ENCODE results near the gene BMP6. TPM values are rescaled to one million over a fixed set of nuclear protein-coding genes. Genes with fewer than 3 reads are reported as not detected.

Gene BMP6
- total RNA-seq, 1 experiment from 2014 or later = 0.28 TPM

GRCh38 chr6:7787731-7788130 is 61.8 kb downstream of the BMP6 start:
- no peak overlapping the region for H3K4me3 Mint-ChIP-seq
- H2BK15ac ChIP-seq (ENCODE audit: low read depth, low read length) = no peak overlapping the region
- H3K79me2 ChIP-seq (ENCODE audit: insufficient read depth, low read length) = no peaks in the 10 kb centered on the region
- H3K36me3 Mint-ChIP-seq (ENCODE audit: insufficient read depth in 1 of 3, low read depth in 3 of 3) = no peaks in the 10 kb centered on the region
- H3K23ac ChIP-seq (ENCODE audit: insufficient read length, low read depth, low read length) = no peak overlapping the region
- H3K9me3 Mint-ChIP-seq = no peaks in the 10 kb centered on the region
- H3K9ac ChIP-seq (ENCODE audit: extremely low read depth, insufficient read length, low read length) = no peak overlapping the region
- no peak overlapping the region for H3K56ac ChIP-seq (ENCODE audit: insufficient read length, low read depth, low read length)
- H2AK5ac ChIP-seq (ENCODE audit: insufficient read length, low read length) = no peak overlapping the region
- no peak overlapping the region for H3T11ph ChIP-seq (ENCODE audit: low read length)
- no peaks in the 10 kb centered on the region for H3K23me2 ChIP-seq (ENCODE audit: insufficient read length, low read depth, low read length, poor library complexity, severe bottlenecking)
- no peak overlapping the region for H2BK5ac ChIP-seq (ENCODE audit: insufficient read length, low read length)
- no peaks in the 10 kb centered on the region for H3K27me3 ChIP-seq (ENCODE audit: insufficient read depth, low read length)
- H4K5ac ChIP-seq (ENCODE audit: insufficient read length, low read depth, low read length) = no peak overlapping the region
- no peak overlapping the region for H3K27ac ChIP-seq (ENCODE audit: insufficient read length, low read depth, low read length)
- H3K4me2 ChIP-seq (ENCODE audit: insufficient read depth, insufficient read length, low read length) = no peak overlapping the region
- DNase-seq = no peak
- no peak overlapping the region for H2AFZ ChIP-seq (ENCODE audit: low read length)
- H4K91ac ChIP-seq (ENCODE audit: insufficient read length, low read depth, low read length) = no peak overlapping the region
- H2BK20ac ChIP-seq (ENCODE audit: low read depth, low read length, poor library complexity, severe bottlenecking) = no peak overlapping the region
- WGBS (ENCODE audit: extremely low coverage, insufficient read length, low lambda C conversion rate) = no CpG with 5 or more reads among the region's 2 CpGs
- no peak overlapping the region for H2BK12ac ChIP-seq (ENCODE audit: insufficient read length, low read depth, low read length)
- no peak overlapping the region for H3K27ac Mint-ChIP-seq
- H3K4me1 ChIP-seq (ENCODE audit: insufficient read depth, low read length) = no peaks in the 10 kb centered on the region
- no peak overlapping the region for H3K14ac ChIP-seq (ENCODE audit: insufficient read depth, low read length)
- no peaks in the 10 kb centered on the region for H3K9me3 ChIP-seq (ENCODE audit: control insufficient read depth, low read depth, low read length)
- no peaks in the 10 kb centered on the region for H4K20me1 ChIP-seq (ENCODE audit: control insufficient read depth, insufficient read depth, insufficient read length)
- H3K4ac ChIP-seq (ENCODE audit: low read depth, low read length) = no peak overlapping the region
- no peaks in the 10 kb centered on the region for H3K4me1 Mint-ChIP-seq
- H4K8ac ChIP-seq (replicated peaks; ENCODE audit: insufficient read length, low read depth, low read length) = no peak overlapping the region
- no peaks in the 10 kb centered on the region for H3K79me1 ChIP-seq (ENCODE audit: insufficient read depth, low read depth, low read length, poor library complexity, severe bottlenecking)
- TF ChIP-seq, protein P1, sequence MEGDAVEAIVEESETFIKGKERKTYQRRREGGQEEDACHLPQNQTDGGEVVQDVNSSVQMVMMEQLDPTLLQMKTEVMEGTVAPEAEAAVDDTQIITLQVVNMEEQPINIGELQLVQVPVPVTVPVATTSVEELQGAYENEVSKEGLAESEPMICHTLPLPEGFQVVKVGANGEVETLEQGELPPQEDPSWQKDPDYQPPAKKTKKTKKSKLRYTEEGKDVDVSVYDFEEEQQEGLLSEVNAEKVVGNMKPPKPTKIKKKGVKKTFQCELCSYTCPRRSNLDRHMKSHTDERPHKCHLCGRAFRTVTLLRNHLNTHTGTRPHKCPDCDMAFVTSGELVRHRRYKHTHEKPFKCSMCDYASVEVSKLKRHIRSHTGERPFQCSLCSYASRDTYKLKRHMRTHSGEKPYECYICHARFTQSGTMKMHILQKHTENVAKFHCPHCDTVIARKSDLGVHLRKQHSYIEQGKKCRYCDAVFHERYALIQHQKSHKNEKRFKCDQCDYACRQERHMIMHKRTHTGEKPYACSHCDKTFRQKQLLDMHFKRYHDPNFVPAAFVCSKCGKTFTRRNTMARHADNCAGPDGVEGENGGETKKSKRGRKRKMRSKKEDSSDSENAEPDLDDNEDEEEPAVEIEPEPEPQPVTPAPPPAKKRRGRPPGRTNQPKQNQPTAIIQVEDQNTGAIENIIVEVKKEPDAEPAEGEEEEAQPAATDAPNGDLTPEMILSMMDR (conservative IDR thresholded peaks at IDR 0.05) = no peak
- peaks cover 7% of the 10 kb centered on the region for H3K27me3 Mint-ChIP-seq (ENCODE audit: low read depth)
- H3K18ac ChIP-seq (ENCODE audit: insufficient read length, low read depth, low read length) = no peak overlapping the region
- no peak overlapping the region for H2BK120ac ChIP-seq (ENCODE audit: low read depth, low read length, poor library complexity, severe bottlenecking)
